ENCODE results near the gene RAD51B. TPM values are rescaled to one million over a fixed set of nuclear protein-coding genes. Genes with fewer than 3 reads are reported as not detected.

RAD51B gene
- total RNA-seq, 1 donor from 2014 or later, result 28.5 TPM

DNA sequence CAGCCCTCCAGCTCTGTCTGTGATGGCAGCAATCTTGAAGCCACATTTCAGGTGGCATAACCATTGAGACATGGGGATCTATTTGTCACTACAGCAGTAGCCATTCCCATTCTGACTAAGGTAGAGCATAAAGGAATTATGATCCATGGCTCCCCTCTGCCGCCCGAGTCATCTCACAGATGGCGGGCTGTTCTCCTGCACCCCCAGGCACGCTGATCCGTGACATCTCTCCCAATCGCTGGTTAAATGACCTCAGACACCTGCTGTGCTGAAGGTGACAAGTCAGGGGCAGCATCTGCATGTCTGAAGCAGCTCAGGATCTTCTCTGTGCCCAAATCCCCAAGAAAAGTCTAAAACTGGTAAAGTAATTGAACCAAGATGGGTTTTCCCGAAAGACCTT, 849.0 kb downstream of the RAD51B start:
- H3K36me3 ChIP-seq, result no peaks in the 10 kb centered on the region
- no peaks in the 10 kb centered on the region for H3K27me3 ChIP-seq
- TF ChIP-seq, protein P1, sequence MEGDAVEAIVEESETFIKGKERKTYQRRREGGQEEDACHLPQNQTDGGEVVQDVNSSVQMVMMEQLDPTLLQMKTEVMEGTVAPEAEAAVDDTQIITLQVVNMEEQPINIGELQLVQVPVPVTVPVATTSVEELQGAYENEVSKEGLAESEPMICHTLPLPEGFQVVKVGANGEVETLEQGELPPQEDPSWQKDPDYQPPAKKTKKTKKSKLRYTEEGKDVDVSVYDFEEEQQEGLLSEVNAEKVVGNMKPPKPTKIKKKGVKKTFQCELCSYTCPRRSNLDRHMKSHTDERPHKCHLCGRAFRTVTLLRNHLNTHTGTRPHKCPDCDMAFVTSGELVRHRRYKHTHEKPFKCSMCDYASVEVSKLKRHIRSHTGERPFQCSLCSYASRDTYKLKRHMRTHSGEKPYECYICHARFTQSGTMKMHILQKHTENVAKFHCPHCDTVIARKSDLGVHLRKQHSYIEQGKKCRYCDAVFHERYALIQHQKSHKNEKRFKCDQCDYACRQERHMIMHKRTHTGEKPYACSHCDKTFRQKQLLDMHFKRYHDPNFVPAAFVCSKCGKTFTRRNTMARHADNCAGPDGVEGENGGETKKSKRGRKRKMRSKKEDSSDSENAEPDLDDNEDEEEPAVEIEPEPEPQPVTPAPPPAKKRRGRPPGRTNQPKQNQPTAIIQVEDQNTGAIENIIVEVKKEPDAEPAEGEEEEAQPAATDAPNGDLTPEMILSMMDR (IDR thresholded peaks at IDR 0.05), result no peak
- no peak for TF ChIP-seq POLR2AphosphoS5 (IDR thresholded peaks at IDR 0.05; ENCODE audit: insufficient read depth in 1 of 2, low read depth in 1 of 2)
- no peak for TF ChIP-seq POLR2A (IDR thresholded peaks at IDR 0.05)
- peak overlapping the region; percentile 87 for H3K27ac ChIP-seq
- intact Hi-C loops (cut with DNase I), result loop anchor here (10.0 kb wide), 1 partner anchor 124 kb away; no protein-coding TSS in a partner anchor
- peaks cover 99% of the 10 kb centered on the region for H3K4me1 ChIP-seq
- DNase-seq (ENCODE audit: extremely low spot score in 2 of 2), result no peak
- no peak overlapping the region for H3K4me3 ChIP-seq
- H3K9me3 ChIP-seq, result no peaks in the 10 kb centered on the region

DNA sequence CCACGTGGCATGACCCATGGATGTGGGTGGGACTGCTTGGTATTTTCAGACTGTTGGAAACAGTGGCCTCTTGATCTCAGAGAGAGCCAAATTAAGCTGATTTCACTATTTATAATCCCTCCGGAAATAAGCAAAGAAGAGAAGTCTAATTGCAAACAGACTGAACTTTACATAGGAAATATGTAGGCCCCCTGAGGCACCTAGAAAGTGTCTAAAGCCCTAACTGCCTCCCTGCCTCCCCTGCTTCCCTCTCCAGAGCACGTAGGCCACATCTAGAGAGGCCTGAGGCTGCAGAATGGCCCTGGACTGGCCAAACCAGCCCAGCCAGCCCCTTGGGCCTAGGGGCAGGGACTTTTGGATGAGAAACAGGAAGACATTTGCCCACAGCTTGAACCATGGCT, 849.5 kb downstream of the RAD51B start:
- Histone ChIP-seq H3K36me3 (no peaks in the 10 kb centered on the region), H3K27ac (peak overlapping the region; percentile 87), H3K4me3 (no peak overlapping the region), H3K4me1 (peaks cover 93% of the 10 kb centered on the region), H3K27me3 (no peaks in the 10 kb centered on the region), H3K9me3 (no peaks in the 10 kb centered on the region)
- TF ChIP-seq POLR2AphosphoS5 (IDR thresholded peaks at IDR 0.05; ENCODE audit: insufficient read depth in 1 of 2, low read depth in 1 of 2) (no peak), POLR2A (IDR thresholded peaks at IDR 0.05) (no peak)
- TF ChIP-seq, protein P1 (IDR thresholded peaks at IDR 0.05), result no peak
- intact Hi-C loops (cut with DNase I), result loop anchor here (10.0 kb wide), 1 partner anchor 124 kb away; no protein-coding TSS in a partner anchor
- DNase-seq (ENCODE audit: extremely low spot score in 2 of 2), result no peak

DNA sequence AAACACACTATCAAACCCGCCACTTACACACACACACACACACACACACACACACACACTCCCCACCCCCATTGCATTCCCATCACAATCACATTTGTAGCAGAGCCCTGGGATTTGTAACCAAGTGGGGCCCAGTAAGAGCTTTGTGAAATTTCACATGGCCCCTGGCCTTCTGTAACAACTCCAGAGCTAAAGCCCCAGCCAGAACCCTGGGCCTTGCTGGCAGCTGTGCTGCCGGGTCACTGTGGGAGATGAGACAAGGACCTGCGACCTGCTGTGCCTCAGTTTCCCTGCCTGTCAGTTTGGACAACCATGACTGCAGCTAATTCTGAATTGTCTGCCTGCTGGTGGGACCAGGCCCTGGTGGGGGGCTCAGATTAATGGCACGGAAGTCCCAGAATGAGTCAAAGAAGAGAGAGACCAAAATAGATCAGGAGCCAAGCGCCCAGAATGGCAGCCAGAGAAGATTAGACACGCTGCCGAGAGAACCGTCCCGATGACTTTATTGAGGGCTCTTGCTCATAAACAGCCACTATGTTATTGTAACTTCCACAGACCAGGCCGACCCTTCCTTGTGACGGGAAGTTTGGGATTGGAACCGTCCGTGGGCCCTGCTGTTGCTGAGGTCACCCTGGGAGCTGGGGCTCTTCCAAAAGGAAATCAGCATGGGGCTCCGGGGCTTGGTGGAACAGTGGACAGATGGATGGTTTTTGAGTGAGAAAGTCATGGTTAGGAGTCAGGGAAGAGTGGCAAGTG, 850.2 kb downstream of the RAD51B start:
- DNase-seq (ENCODE audit: extremely low spot score in 2 of 2), result no peak
- Histone ChIP-seq H3K36me3 (no peaks in the 10 kb centered on the region), H3K27ac (peak overlapping the region; percentile 87), H3K27me3 (no peaks in the 10 kb centered on the region), H3K4me1 (peaks cover 88% of the 10 kb centered on the region), H3K4me3 (no peak overlapping the region), H3K9me3 (no peaks in the 10 kb centered on the region)
- no peak for TF ChIP-seq POLR2A (IDR thresholded peaks at IDR 0.05)
- peak in 1 of 2 donors; percentile 35 for TF ChIP-seq POLR2AphosphoS5 (IDR thresholded peaks at IDR 0.05; ENCODE audit: insufficient read depth in 1 of 2, low read depth in 1 of 2)
- TF ChIP-seq, protein P1 (IDR thresholded peaks at IDR 0.05), result no peak
- intact Hi-C loops (cut with DNase I), result loop anchor here (10.0 kb wide), 1 partner anchor 125 kb away; no protein-coding TSS in a partner anchor

DNA sequence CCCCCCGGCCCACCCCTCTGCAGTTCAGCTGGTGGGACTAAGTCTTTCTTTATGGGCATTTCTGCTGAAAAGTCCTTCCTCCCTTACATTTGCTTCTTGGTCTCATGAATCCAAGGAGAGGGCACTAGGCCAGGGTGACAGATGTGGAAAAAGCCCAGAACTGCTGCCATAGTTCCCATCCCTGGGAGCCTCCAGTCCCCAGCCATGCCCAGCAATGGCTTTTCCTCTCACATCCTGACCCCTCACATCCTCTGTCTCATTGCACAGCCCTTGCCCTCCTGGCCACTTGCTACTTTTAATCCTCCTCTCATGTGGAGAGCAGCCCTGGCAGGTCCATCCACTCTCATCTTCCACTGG, 850.8 kb downstream of the RAD51B start:
- Histone ChIP-seq H3K4me1 (peaks cover 88% of the 10 kb centered on the region), H3K27ac (peak overlapping the region; percentile 87)

More for the DNA sequence above, 850.8 kb downstream of the RAD51B start:
- intact Hi-C loops (cut with DNase I), result no loop called here
- no peaks in the 10 kb centered on the region for H3K9me3 ChIP-seq
- H3K36me3 ChIP-seq, result no peaks in the 10 kb centered on the region
- no peaks in the 10 kb centered on the region for H3K27me3 ChIP-seq
- TF ChIP-seq, protein P1 (IDR thresholded peaks at IDR 0.05), result no peak
- TF ChIP-seq POLR2AphosphoS5 (IDR thresholded peaks at IDR 0.05; ENCODE audit: insufficient read depth in 1 of 2, low read depth in 1 of 2) (no peak), POLR2A (IDR thresholded peaks at IDR 0.05) (no peak)
- no peak for DNase-seq (ENCODE audit: extremely low spot score in 2 of 2)
- no peak overlapping the region for H3K4me3 ChIP-seq

All from vagina (tissue), 2 donors.